Astrocyte (in vitro differentiated cells and primary cell): ENCODE results near the gene PELI1. TPM values are rescaled to one million over a fixed set of nuclear protein-coding genes. Genes with fewer than 3 reads are reported as not detected.

Experiments
- DNase-seq: peaks from one replicate; pipeline ENCODE4 v3.0.0-alpha.2; 2010; ENCODE audit warnings: low read depth
- FAIRE-seq: peaks from 2 replicates; lab custom pipeline; 2011; peaks lifted over from hg19 to GRCh38; lab: Jason Lieb, UNC
- H2AFZ ChIP-seq: 2 replicates; pipeline ENCODE4 v1.6.0; 2012; ENCODE audit warnings: low read depth, low read length, inconsistent platforms
- H3K27ac ChIP-seq: 2 replicates; pipeline ENCODE4 v1.5.1; 2011; ENCODE audit warnings: low read depth, low read length, inconsistent platforms
- H3K27me3 ChIP-seq: 2 replicates; pipeline ENCODE4 v1.6.0; 2011; ENCODE audit warnings: low read length, inconsistent platforms; ENCODE audit not compliant: insufficient read depth
- H3K36me3 ChIP-seq: 2 replicates; pipeline ENCODE4 v1.5.1; 2011; ENCODE audit warnings: low read length, inconsistent platforms; ENCODE audit not compliant: insufficient read depth
- H3K4me1 ChIP-seq: 2 replicates; pipeline ENCODE4 v1.5.1; 2011; ENCODE audit warnings: low read length, inconsistent platforms; ENCODE audit not compliant: insufficient read depth
- H3K4me2 ChIP-seq: 2 replicates; pipeline ENCODE4 v1.6.0; 2012; ENCODE audit warnings: low read length, inconsistent platforms
- H3K4me3 ChIP-seq: 2 replicates; pipeline ENCODE4 v1.5.1; 2011; ENCODE audit warnings: low read depth, mild to moderate bottlenecking, low read length, inconsistent platforms; ENCODE audit not compliant: insufficient read depth
- H3K79me2 ChIP-seq: 2 replicates; pipeline ENCODE4 v1.6.0; 2012; ENCODE audit warnings: mild to moderate bottlenecking, low read length, inconsistent platforms; ENCODE audit not compliant: insufficient read depth
- H3K9ac ChIP-seq: 2 replicates; pipeline ENCODE4 v1.6.0; 2012; ENCODE audit warnings: mild to moderate bottlenecking, low read length, inconsistent platforms
- H3K9me3 ChIP-seq: 2 replicates; pipeline ENCODE4 v1.5.1; 2012; ENCODE audit warnings: low read depth, mild to moderate bottlenecking, low read length, inconsistent platforms; ENCODE audit not compliant: insufficient read depth
- H4K20me1 ChIP-seq: 2 replicates; pipeline ENCODE4 v1.6.0; 2012; ENCODE audit warnings: low read length, inconsistent platforms; ENCODE audit not compliant: insufficient read depth
- H3K27ac Mint-ChIP-seq: one replicate; pipeline ENCODE4 v1.8.0; 2021; ENCODE audit warnings: mild to moderate bottlenecking, mixed read lengths; ENCODE audit not compliant: unreplicated experiment
- H3K27me3 Mint-ChIP-seq: one replicate; pipeline ENCODE4 v1.8.0; 2021; ENCODE audit warnings: low read depth, mixed read lengths; ENCODE audit not compliant: unreplicated experiment
- H3K36me3 Mint-ChIP-seq: one replicate; pipeline ENCODE4 v1.8.0; 2021; ENCODE audit warnings: low read depth, mixed read lengths; ENCODE audit not compliant: unreplicated experiment
- H3K4me1 Mint-ChIP-seq: one replicate; pipeline ENCODE4 v1.8.0; 2021; ENCODE audit warnings: low read depth, mixed read lengths; ENCODE audit not compliant: unreplicated experiment
- H3K4me3 Mint-ChIP-seq: one replicate; pipeline ENCODE4 v1.8.0; 2021; ENCODE audit warnings: mild to moderate bottlenecking, moderate library complexity, mixed read lengths; ENCODE audit not compliant: unreplicated experiment
- H3K9me3 Mint-ChIP-seq: one replicate; pipeline ENCODE4 v1.8.0; 2021; ENCODE audit warnings: mild to moderate bottlenecking, mixed read lengths; ENCODE audit not compliant: unreplicated experiment
- CTCF ChIP-seq: IDR thresholded peaks from 2 replicates; pipeline ENCODE4 v1.5.1; 2011; ENCODE audit warnings: low read depth, mild to moderate bottlenecking, inconsistent platforms, low read length, moderate library complexity; ENCODE audit not compliant: insufficient read depth
- EZH2 ChIP-seq: IDR thresholded peaks from 2 replicates; pipeline ENCODE4 v1.6.1; 2012; ENCODE audit warnings: mild to moderate bottlenecking, low read length, inconsistent platforms; ENCODE audit not compliant: insufficient read depth
- total RNA-seq: library from RNA; stranded (reverse); gene quantifications from 2 replicates; pipeline ENCODE4 v1.2.1, GENCODE V29; 2021

Gene PELI1
- total RNA-seq, 1 donor from 2014 or later = 23.8 TPM

DNA sequence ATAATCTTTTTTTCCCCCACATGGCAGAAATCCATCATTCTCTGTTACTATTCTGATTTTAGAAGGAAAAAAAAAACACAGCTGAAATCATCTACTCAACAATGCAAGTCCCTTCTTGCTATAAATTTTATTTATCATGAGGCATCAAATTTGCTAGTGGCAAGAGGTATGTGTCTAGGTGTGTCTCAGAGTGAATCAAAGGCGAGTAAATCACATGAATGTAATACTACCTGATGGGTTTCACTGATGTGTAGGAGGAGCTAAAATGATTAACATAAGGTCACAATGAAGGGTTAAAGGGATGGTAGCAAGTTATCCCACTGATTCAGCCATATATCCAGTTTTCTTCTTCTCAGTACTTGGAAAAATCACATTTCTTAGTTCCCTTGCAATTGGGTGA, 24.5 kb upstream of the PELI1 start:
- H3K36me3 Mint-ChIP-seq = no peaks in the 10 kb centered on the region
- FAIRE-seq = no peak

DNA sequence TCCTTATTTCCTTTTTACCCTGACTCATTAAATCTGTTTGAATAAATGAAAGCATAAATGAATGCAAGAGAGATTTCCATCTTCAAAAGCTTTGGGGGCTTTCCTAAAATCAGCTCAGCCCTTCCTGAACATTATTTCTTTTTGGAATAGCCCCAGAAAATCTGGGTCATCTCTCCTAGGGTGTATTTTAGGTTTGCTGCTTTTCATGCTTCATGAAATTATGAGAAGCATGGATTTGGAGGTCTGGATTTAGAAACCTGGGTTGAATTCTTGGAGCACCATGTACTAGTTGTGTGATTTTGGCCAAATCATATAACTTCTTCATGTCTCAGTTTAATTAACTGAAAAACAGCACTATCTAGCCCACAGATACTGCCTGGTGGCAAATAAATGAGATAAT, 24.0 kb upstream of the PELI1 start:
- Histone ChIP-seq H3K27ac (no peak overlapping the region), H3K9ac (no peak overlapping the region), H3K9me3 (no peaks in the 10 kb centered on the region), H3K4me1 (no peaks in the 10 kb centered on the region), H3K4me3 (no peak overlapping the region), H3K79me2 (no peaks in the 10 kb centered on the region), H3K27me3 (no peaks in the 10 kb centered on the region), H3K36me3 (no peaks in the 10 kb centered on the region), H3K4me2 (no peak overlapping the region), H4K20me1 (no peaks in the 10 kb centered on the region), H2AFZ (no peak overlapping the region)
- no peaks in the 10 kb centered on the region for H3K27me3 Mint-ChIP-seq
- no peak for DNase-seq
- no peaks in the 10 kb centered on the region for H3K36me3 Mint-ChIP-seq
- no peaks in the 10 kb centered on the region for H3K4me1 Mint-ChIP-seq
- H3K4me3 Mint-ChIP-seq = no peak overlapping the region
- no peak for FAIRE-seq
- TF ChIP-seq EZH2 (no peak), CTCF (no peak)
- H3K9me3 Mint-ChIP-seq = no peaks in the 10 kb centered on the region
- H3K27ac Mint-ChIP-seq = no peak overlapping the region

More for the DNA sequence above, 24.5 kb upstream of the PELI1 start:
- DNase-seq = no peak
- Histone ChIP-seq H3K9ac (no peak overlapping the region), H3K4me3 (no peak overlapping the region), H3K36me3 (no peaks in the 10 kb centered on the region), H3K4me1 (no peaks in the 10 kb centered on the region), H3K27ac (no peak overlapping the region), H3K27me3 (no peaks in the 10 kb centered on the region), H3K79me2 (no peaks in the 10 kb centered on the region), H3K9me3 (no peaks in the 10 kb centered on the region), H3K4me2 (no peak overlapping the region), H4K20me1 (no peaks in the 10 kb centered on the region), H2AFZ (no peak overlapping the region)
- Mint-ChIP-seq H3K27me3 (no peaks in the 10 kb centered on the region), H3K4me1 (no peaks in the 10 kb centered on the region), H3K4me3 (no peak overlapping the region), H3K9me3 (no peaks in the 10 kb centered on the region), H3K27ac (no peak overlapping the region)
- TF ChIP-seq EZH2 = no peak
- TF ChIP-seq CTCF = no peak

DNA sequence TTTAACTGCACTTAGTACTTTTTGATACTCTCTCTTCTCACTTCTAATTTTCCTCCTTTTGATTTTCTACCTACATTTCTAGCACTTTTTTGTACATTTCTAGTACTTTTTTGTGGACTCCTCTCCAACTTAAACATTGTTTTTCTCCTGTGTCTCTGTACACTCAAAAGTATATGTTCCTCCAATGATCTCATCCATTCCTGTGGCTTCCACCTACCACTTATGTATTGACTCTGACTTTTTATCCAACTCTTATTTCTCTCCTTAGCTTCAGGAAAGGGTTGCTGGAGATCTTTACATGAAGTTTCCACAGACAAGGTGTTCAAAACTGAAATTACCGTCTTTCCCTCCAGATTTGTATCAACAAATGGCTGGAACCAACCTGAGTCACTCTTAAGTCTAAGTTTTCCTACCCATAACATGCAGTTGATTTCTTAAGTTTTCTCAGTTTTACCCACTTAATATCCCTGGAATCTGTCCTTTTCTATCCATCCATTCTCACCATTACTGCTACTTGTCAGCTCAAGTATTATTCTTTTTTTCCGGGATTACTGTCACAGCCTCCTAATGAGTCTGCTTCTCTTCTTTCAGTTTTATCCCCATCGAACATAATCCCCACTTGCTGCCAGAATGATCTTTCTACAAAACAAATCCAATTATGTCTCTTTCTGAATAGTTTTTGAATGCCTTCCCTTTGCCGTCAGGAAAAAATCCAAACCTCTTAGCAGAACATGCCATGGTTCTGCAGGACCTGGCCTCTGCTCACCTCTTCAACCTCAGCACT, 22.6 kb upstream of the PELI1 start:
- Mint-ChIP-seq H3K36me3 (no peaks in the 10 kb centered on the region), H3K4me3 (no peak overlapping the region), H3K27ac (no peak overlapping the region), H3K4me1 (no peaks in the 10 kb centered on the region), H3K27me3 (no peaks in the 10 kb centered on the region), H3K9me3 (no peaks in the 10 kb centered on the region)
- DNase-seq (peak; percentile 25), FAIRE-seq (no peak)
- no peaks in the 10 kb centered on the region for H3K4me1 ChIP-seq
- no peak overlapping the region for H3K4me3 ChIP-seq
- no peaks in the 10 kb centered on the region for H3K79me2 ChIP-seq
- TF ChIP-seq CTCF = no peak
- TF ChIP-seq EZH2 = no peak
- no peak overlapping the region for H2AFZ ChIP-seq
- H3K36me3 ChIP-seq = no peaks in the 10 kb centered on the region
- no peaks in the 10 kb centered on the region for H4K20me1 ChIP-seq
- H3K9ac ChIP-seq = no peak overlapping the region
- no peak overlapping the region for H3K4me2 ChIP-seq
- no peaks in the 10 kb centered on the region for H3K27me3 ChIP-seq
- no peak overlapping the region for H3K27ac ChIP-seq
- no peaks in the 10 kb centered on the region for H3K9me3 ChIP-seq
